HEK293T (cell line): ENCODE data around the gene ZNF674.

Experiments
- ARNT ChIP-seq: fragments of 450-650 bp; IDR thresholded peaks from 2 replicates; pipeline ENCODE4 v1.6.1; 2017; ENCODE audit warnings: mild to moderate bottlenecking
- BHLHE40 ChIP-seq: fragments of 450-650 bp; IDR thresholded peaks from 2 replicates; pipeline ENCODE4 v1.6.1; 2016; ENCODE audit warnings: mild to moderate bottlenecking, moderate library complexity, borderline replicate concordance
- FOXK2 ChIP-seq: fragments of 450-650 bp; IDR thresholded peaks from 2 replicates; pipeline ENCODE4 v1.6.1; 2016; ENCODE audit warnings: mild to moderate bottlenecking
- FOXM1 ChIP-seq: fragments of 450-650 bp; IDR thresholded peaks from 2 replicates; pipeline ENCODE4 v1.6.1; 2017; ENCODE audit warnings: mild to moderate bottlenecking, borderline replicate concordance
- NFRKB ChIP-seq: fragments of 450-650 bp; IDR thresholded peaks from 2 replicates; pipeline ENCODE4 v1.6.1; 2016; ENCODE audit warnings: mild to moderate bottlenecking, moderate library complexity
- SP1 ChIP-seq: fragments of 450-650 bp; IDR thresholded peaks from 2 replicates; pipeline ENCODE4 v1.6.1; 2017
- SUZ12 ChIP-seq: fragments of 450-650 bp; IDR thresholded peaks from 2 replicates; pipeline ENCODE4 v1.6.1; 2016; ENCODE audit warnings: mild to moderate bottlenecking
- TF ChIP-seq, protein P1 (sequence below): fragments of 450-650 bp; IDR thresholded peaks from 2 replicates; pipeline ENCODE4 v1.6.1; 2016

DNA sequence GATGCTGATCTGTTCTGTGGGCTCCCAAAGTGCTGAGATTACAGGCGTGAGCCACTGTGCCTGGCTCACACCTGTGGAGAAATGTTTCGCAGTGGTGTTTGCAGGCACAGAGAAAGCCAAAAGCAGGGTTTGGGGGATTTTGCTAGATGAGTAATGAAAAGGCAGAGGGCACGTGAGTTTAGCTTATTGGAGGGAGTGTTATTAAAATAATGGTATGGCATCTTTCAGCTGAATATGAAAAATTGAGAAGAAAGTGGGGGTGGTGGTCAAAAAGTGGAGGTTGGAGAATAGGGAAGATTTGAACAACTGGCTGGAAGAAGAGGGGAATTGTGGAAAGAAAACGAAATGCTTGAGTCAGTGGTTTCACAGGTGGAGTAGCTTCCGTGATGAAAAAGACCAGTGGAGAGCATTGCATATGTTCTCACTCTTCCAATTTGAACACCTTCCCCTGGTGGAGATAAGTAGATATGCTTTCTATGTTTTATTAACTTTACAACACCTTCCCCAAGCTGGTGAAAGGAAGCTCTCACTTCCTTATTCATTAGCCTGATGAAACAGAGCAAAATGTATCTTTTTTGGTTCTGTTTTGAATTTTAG, 27.2 kb upstream of the ZNF674 start:
- TF ChIP-seq SP1 (no peak), FOXM1 (no peak), BHLHE40 (no peak), SUZ12 (no peak), FOXK2 (no peak), NFRKB (no peak), ARNT (no peak)
- TF ChIP-seq, protein P1, sequence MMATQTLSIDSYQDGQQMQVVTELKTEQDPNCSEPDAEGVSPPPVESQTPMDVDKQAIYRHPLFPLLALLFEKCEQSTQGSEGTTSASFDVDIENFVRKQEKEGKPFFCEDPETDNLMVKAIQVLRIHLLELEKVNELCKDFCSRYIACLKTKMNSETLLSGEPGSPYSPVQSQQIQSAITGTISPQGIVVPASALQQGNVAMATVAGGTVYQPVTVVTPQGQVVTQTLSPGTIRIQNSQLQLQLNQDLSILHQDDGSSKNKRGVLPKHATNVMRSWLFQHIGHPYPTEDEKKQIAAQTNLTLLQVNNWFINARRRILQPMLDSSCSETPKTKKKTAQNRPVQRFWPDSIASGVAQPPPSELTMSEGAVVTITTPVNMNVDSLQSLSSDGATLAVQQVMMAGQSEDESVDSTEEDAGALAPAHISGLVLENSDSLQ, result no peak
